ENCODE results near the gene MGMT.
A peak's percentile ranks its signal among the peaks of the same experiment; 100 is the strongest.
"Not testable (repeated sequence)": the region's sequence is repeated elsewhere in the genome, so short reads cannot be mapped to it uniquely, and the experiment has no call there.

Gene MGMT

GRCh38 chr10:129466703-129467358, at the start of gene MGMT:
Gene MGMT (plus strand): TSS chr10:129467241.
- DNase-seq, result peak; percentile 99

- DNase-seq, result no peak
Observed at GRCh38 chr10:129417870-129418269, 49.2 kb upstream of the MGMT start.

GRCh38 chr10:129418496-129419225, 48.4 kb upstream of the MGMT start:
- no peak for DNase-seq

- DNase-seq, result no peak
Observed at GRCh38 chr10:129419397-129419796, 47.6 kb upstream of the MGMT start.

- DNase-seq, result no peak
Observed at GRCh38 chr10:129421399-129422010, 45.5 kb upstream of the MGMT start.

GRCh38 chr10:129424978-129425377, 42.1 kb upstream of the MGMT start:
- DNase-seq, result no peak

- no peak for DNase-seq
Observed at GRCh38 chr10:129426606-129427005, 40.4 kb upstream of the MGMT start.

GRCh38 chr10:129433266-129433665, 33.8 kb upstream of the MGMT start:
- no peak for DNase-seq

- not testable (repeated sequence) for DNase-seq
Observed at GRCh38 chr10:129435724-129436123, 31.3 kb upstream of the MGMT start.

- DNase-seq, result no peak
Observed at GRCh38 chr10:129438024-129438423, 29.0 kb upstream of the MGMT start.

GRCh38 chr10:129440247-129440646, 26.8 kb upstream of the MGMT start:
- no peak for DNase-seq

- no peak for DNase-seq
Observed at GRCh38 chr10:129440722-129441316, 26.2 kb upstream of the MGMT start.

GRCh38 chr10:129441372-129442009, 25.6 kb upstream of the MGMT start:
- DNase-seq, result no peak

- no peak for DNase-seq
Observed at GRCh38 chr10:129442866-129443265, 24.2 kb upstream of the MGMT start.

GRCh38 chr10:129444359-129444758, 22.7 kb upstream of the MGMT start:
- DNase-seq, result no peak

- DNase-seq, result no peak
Observed at GRCh38 chr10:129445436-129446182, 21.4 kb upstream of the MGMT start.

- DNase-seq, result no peak
Observed at GRCh38 chr10:129446183-129446581, 20.9 kb upstream of the MGMT start.

- no peak for DNase-seq
Observed at GRCh38 chr10:129447486-129447885, 19.6 kb upstream of the MGMT start.

- no peak for DNase-seq
Observed at GRCh38 chr10:129448086-129448485, 19.0 kb upstream of the MGMT start.

GRCh38 chr10:129448539-129448938, 18.5 kb upstream of the MGMT start:
- DNase-seq, result no peak

GRCh38 chr10:129449893-129450292, 17.1 kb upstream of the MGMT start:
- DNase-seq, result no peak

- no peak for DNase-seq
Observed at GRCh38 chr10:129450391-129450790, 16.6 kb upstream of the MGMT start.
